CD4-positive, CD25-positive, alpha-beta regulatory T cell (primary cell): ENCODE results near the gene PPP1R14B. TPM values are rescaled to one million over a fixed set of nuclear protein-coding genes. Genes with fewer than 3 reads are reported as not detected.

ENCODE experiments used
- ATAC-seq, 2 donors: fragments of 150-1000 bp; cut with Tn5 transposase; one replicate each; pipeline ENCODE4 v1.10.0; 2021; ENCODE audit warnings: low read depth in 2 of 2, moderate number of reproducible peaks in 2 of 2, moderate library complexity in 1 of 2
- DNase-seq, 3 donors: peaks; one replicate each; pipeline versions ENCODE4 v3.0.0 to v3.0.0-alpha.2; 2012 to 2022; ENCODE audit warnings: mixed read lengths in 1 of 3
- H3K27ac ChIP-seq: one replicate; pipeline ENCODE4 v1.7.0; 2013; ENCODE audit warnings: mild to moderate bottlenecking, low read length; ENCODE audit not compliant: insufficient read depth, poor library complexity, severe bottlenecking
- H3K27me3 ChIP-seq: one replicate; pipeline ENCODE4 v1.7.0; 2013; ENCODE audit warnings: low read length; ENCODE audit not compliant: control insufficient read depth, insufficient read depth
- H3K36me3 ChIP-seq: one replicate; pipeline ENCODE4 v1.7.0; 2013; ENCODE audit warnings: mild to moderate bottlenecking, low read length, moderate library complexity; ENCODE audit not compliant: control insufficient read depth, insufficient read depth
- H3K4me1 ChIP-seq: 2 replicates; pipeline ENCODE4 v1.7.0; 2013; ENCODE audit warnings: mild to moderate bottlenecking, low read length; ENCODE audit not compliant: insufficient read depth, control insufficient read depth, poor library complexity, severe bottlenecking
- H3K4me3 ChIP-seq: one replicate; pipeline ENCODE4 v1.7.0; 2013; ENCODE audit warnings: low read depth, mild to moderate bottlenecking, low read length, moderate library complexity
- H3K9me3 ChIP-seq, 2 experiments: 1 replicate in 1 of 2; 2 replicates in 1 of 2; pipeline ENCODE4 v1.7.0; 2013; ENCODE audit warnings: low read length in 2 of 2, mild to moderate bottlenecking in 1 of 2, moderate library complexity in 1 of 2; ENCODE audit not compliant: control insufficient read depth in 2 of 2
- H3K27ac Mint-ChIP-seq, 3 donors: one replicate each; pipeline ENCODE4 v1.8.0; 2020 to 2022; ENCODE audit warnings: mild to moderate bottlenecking in 3 of 3, mixed read lengths in 3 of 3, moderate library complexity in 2 of 3
- H3K27me3 Mint-ChIP-seq: one replicate; pipeline ENCODE4 v1.8.0; 2022; ENCODE audit warnings: mild to moderate bottlenecking, mixed read lengths
- H3K36me3 Mint-ChIP-seq: one replicate; pipeline ENCODE4 v1.8.0; 2020; ENCODE audit warnings: mixed read lengths
- H3K4me1 Mint-ChIP-seq, 4 donors: one replicate each; pipeline ENCODE4 v1.8.0; 2020 to 2022; ENCODE audit warnings: mixed read lengths in 4 of 4, mild to moderate bottlenecking in 1 of 4
- H3K4me3 Mint-ChIP-seq, 4 donors: one replicate each; pipeline ENCODE4 v1.8.0; 2020 to 2022; ENCODE audit warnings: mild to moderate bottlenecking in 4 of 4, mixed read lengths in 4 of 4, moderate library complexity in 3 of 4
- H3K9me3 Mint-ChIP-seq, 7 donors: one replicate each; pipeline ENCODE4 v1.8.0; 2020 to 2022; ENCODE audit warnings: mixed read lengths in 7 of 7, mild to moderate bottlenecking in 3 of 7, moderate library complexity in 2 of 7
- polyA plus RNA-seq, 4 donors: library from polyadenylated mRNA; unstranded; fragments of 300-500 nt; fragmentation: Illumina TruSeq; gene quantifications; one replicate each; pipeline ENCODE4 v1.2.3, GENCODE V29; 2021
- total RNA-seq: library from RNA; stranded (reverse); gene quantifications from one replicate; pipeline ENCODE4 v1.2.3, GENCODE V29; 2022

Gene PPP1R14B
- total and polyA plus RNA-seq, 5 donors from 2014 or later, result 22.4 to 37.6 (median 26.2) TPM

DNA sequence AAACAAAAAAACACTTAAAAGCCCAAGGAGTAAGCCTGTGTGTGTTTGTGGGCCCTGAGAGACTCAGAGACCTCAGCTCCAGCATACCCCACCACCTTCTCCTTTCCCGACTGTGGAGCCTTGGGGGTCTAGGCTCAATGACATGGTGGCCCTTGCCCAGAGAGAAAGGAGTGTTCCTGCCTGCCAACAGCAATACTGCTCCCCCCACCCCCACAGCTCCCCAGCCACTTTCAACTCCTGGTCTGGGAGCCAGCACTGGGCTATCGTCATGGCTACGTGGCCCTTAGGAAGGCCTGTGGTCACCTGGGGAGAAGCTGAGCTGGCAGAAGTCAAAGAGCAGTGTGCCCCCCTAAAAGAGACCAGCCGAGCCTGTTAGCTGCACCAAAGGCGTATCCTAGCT, 2.6 kb downstream of the PPP1R14B start:
- DNase-seq (no peak), ATAC-seq (no peak)
- H3K27me3 Mint-ChIP-seq, result no peaks in the 10 kb centered on the region
- Histone ChIP-seq H3K9me3 (no peaks in the 10 kb centered on the region), H3K36me3 (peaks cover 4% of the 10 kb centered on the region), H3K27me3 (no peaks in the 10 kb centered on the region), H3K4me1 (peaks cover 57% of the 10 kb centered on the region), H3K4me3 (no peak overlapping the region), H3K27ac (no peak overlapping the region)
- peaks cover 0 to 2% (median 0%) of the 10 kb centered on the region in 7 donors for H3K9me3 Mint-ChIP-seq
- H3K4me1 Mint-ChIP-seq, result peaks cover 0 to 57% (median 25%) of the 10 kb centered on the region in 4 donors
- peak overlapping the region in 1 of 3 donors; percentile 5 for H3K27ac Mint-ChIP-seq
- H3K4me3 Mint-ChIP-seq, result peak overlapping the region; percentile 19 to 91 (median 62)
- no peaks in the 10 kb centered on the region for H3K36me3 Mint-ChIP-seq

DNA sequence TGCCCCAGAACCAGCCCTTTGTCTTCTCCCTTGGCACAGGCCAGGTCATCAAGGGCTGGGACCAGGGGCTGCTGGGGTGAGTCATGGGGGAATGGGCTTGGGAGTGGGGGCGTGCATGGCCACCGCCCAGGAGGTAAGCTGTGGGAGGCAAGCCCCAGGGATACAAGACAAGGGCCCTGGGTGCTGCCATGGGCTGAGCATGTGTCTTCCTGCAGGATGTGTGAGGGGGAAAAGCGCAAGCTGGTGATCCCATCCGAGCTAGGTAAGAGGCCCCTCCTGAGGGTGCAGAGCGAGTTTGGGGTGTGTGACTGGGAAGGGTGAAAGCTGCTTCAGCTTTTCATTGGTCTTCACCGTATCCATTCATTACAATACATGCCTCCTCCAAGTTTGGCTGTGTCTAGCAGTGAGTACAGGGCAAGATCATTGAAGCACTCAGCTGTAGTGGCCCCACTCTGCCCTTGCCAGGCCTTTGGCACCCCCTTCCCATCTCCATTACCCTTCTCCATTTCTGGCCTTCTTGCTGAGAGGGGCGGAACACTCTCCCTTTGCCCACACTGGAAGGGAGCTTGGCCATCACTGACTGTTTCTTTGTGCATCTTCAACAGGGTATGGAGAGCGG, 3.4 kb downstream of the PPP1R14B start:
- no peak for ATAC-seq
- Mint-ChIP-seq H3K36me3 (no peaks in the 10 kb centered on the region), H3K27me3 (no peaks in the 10 kb centered on the region), H3K9me3 (peaks cover 0 to 2% (median 0%) of the 10 kb centered on the region in 7 donors), H3K27ac (peak overlapping the region in 2 of 3 donors; percentile 15 to 44), H3K4me3 (peak overlapping the region; percentile 68 to 79 (median 74)), H3K4me1 (peaks cover 0 to 57% (median 25%) of the 10 kb centered on the region in 4 donors)
- Histone ChIP-seq H3K9me3 (no peaks in the 10 kb centered on the region), H3K4me1 (peaks cover 57% of the 10 kb centered on the region), H3K27me3 (no peaks in the 10 kb centered on the region), H3K36me3 (peaks cover 4% of the 10 kb centered on the region), H3K27ac (no peak overlapping the region), H3K4me3 (no peak overlapping the region)
- DNase-seq, result no peak

DNA sequence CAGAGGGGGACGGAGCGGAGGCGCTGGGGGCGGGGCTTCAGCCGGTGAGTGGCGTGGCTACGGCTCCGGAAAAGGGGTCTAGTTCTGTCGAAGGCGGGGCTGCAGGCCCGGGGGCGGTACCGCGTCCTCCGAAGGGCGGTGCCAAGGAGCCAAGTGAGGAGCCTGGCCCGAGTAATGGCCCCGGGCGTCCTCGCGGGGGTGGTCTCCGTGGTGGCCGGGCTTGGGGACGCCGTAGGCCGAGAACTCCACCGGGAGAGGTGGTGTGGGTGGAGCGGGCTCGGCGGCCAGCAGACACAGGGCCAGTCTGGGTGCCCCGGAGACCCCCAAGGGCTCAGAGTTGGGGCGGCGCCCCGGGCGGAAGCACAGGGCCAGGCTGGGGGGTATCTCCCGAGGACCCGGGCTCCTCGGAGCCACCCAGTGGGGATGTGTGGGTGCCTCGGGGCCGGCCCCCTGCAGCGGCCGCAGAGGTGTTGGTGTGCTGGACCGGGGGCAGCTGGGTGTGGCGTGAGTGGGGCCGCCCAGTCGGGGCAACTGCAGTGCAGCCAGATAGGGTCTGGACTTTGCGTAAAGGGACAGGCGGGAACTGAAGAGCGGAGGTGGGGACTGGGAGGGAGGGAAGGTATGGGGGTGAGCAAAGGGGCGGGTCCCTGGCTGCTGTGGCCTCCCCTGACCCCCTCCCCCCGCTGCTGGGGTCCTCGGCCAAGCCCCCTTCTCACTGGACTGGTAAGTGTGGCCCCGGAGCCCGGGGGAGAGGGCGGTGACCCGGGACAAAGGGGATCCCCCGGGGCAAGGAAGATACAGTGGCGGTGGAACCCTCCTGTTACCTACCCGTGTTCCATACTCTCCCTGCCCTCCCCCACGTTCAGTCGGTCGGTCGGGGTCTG, 5.0 kb downstream of the PPP1R14B start:
- H3K4me3 Mint-ChIP-seq, result peak overlapping the region; percentile 87 to 98 (median 94)
- DNase-seq (peak in 1 of 3 donors; percentile 99), ATAC-seq (peak in 1 of 2 donors; percentile 0)
- peaks cover 45% of the 10 kb centered on the region for H3K4me1 ChIP-seq
- no peaks in the 10 kb centered on the region for H3K9me3 Mint-ChIP-seq
- H3K27me3 ChIP-seq, result no peaks in the 10 kb centered on the region
- H3K9me3 ChIP-seq, result no peaks in the 10 kb centered on the region
- H3K4me1 Mint-ChIP-seq, result peaks cover 0 to 53% (median 20%) of the 10 kb centered on the region in 4 donors
- peak overlapping the region; percentile 93 to 99 (median 98) for H3K27ac Mint-ChIP-seq
- H3K36me3 ChIP-seq, result peaks cover 4% of the 10 kb centered on the region
- H3K27ac ChIP-seq, result peak overlapping the region; percentile 100
- H3K36me3 Mint-ChIP-seq, result no peaks in the 10 kb centered on the region
- H3K27me3 Mint-ChIP-seq, result no peaks in the 10 kb centered on the region
- peak overlapping the region; percentile 7 for H3K4me3 ChIP-seq

DNA sequence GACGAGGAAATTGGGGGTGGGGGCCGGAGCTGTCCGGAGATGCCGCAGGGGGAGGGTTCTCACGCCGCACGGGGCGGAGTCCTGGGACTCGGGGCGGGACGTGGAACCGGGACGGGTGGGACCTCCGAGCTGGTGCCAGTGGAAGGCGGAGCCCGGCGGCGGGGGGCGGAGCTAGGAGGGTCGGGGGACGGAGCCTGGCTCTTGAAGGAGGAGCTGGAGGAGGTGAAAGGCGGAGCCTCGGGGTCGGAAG, 5.6 kb downstream of the PPP1R14B start:
- no peak overlapping the region for H3K4me3 ChIP-seq
- peaks cover 4% of the 10 kb centered on the region for H3K36me3 ChIP-seq
- Mint-ChIP-seq H3K27me3 (no peaks in the 10 kb centered on the region), H3K36me3 (no peaks in the 10 kb centered on the region), H3K9me3 (no peaks in the 10 kb centered on the region), H3K4me1 (peaks cover 0 to 53% (median 20%) of the 10 kb centered on the region in 4 donors), H3K4me3 (peak overlapping the region; percentile 87 to 98 (median 94)), H3K27ac (peak overlapping the region; percentile 93 to 99 (median 98))
- no peaks in the 10 kb centered on the region for H3K9me3 ChIP-seq
- peak in 2 of 3 donors; percentile 99 to 100 for DNase-seq
- H3K27me3 ChIP-seq, result no peaks in the 10 kb centered on the region
- peaks cover 45% of the 10 kb centered on the region for H3K4me1 ChIP-seq
- ATAC-seq, result peak; percentile 78 to 84
- H3K27ac ChIP-seq, result peak overlapping the region; percentile 100

DNA sequence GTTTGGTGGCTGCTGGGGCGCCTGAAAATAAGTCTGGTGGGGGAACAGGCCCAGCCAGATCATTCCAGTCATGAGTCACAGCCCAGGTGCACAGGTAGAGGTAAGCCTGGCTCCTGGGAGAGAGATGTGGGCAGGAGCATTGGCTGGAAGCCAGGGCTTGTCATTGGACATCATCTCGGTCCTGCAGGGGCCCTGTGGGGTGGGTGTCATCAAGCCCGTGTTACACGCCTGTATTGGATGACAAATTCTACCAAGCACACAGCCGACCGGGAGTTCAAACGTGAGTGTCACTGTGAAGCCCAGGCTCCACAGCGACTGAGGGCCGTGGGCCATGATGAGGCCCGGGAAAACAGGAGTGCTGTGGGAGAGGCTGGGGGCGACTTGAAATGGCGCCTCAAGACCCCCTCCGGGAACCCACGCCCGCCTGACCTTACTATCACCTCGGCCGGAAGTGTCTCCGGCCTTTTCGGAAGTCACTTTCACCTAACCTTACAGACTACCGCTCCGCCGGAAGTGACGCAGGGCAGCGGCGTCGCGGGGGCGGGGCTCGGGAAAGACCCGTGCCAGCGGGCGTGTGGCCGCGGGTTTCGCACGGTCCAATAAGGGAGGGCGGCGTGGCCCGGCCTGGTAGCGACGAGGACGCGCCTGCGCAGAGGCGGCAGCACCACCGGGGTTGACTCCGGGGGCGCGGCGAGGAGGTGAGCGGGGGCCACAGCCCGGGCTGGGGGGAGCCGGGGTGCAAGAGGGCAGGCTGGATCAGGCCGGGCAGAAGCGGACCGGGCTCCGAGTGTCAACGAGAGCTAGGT, 6.1 kb downstream of the PPP1R14B start, which contains the start of gene FKBP2:
FKBP2 (plus strand) TSS at position 661 of the 806 bp plus-strand sequence. CDS start 1,293 bp downstream, outside the sequence.
- Mint-ChIP-seq H3K4me3 (peak within 1 kb of the TSS; percentile 87 to 98 (median 94)), H3K27me3 (no peaks in the 10 kb centered on the region), H3K36me3 (no peaks in the 10 kb centered on the region), H3K4me1 (peaks cover 0 to 49% (median 19%) of the 10 kb centered on the region in 4 donors), H3K9me3 (no peaks in the 10 kb centered on the region), H3K27ac (peak within 1 kb of the TSS; percentile 93 to 99 (median 98))
- Histone ChIP-seq H3K4me1 (peaks cover 42% of the 10 kb centered on the region), H3K9me3 (no peaks in the 10 kb centered on the region), H3K36me3 (peaks cover 4% of the 10 kb centered on the region), H3K27me3 (no peaks in the 10 kb centered on the region), H3K4me3 (peak within 1 kb of the TSS; percentile 59), H3K27ac (peak within 1 kb of the TSS; percentile 100)
- DNase-seq, result peak; percentile 97 to 99 (median 98)
- ATAC-seq, result peak; percentile 64 to 66

DNA sequence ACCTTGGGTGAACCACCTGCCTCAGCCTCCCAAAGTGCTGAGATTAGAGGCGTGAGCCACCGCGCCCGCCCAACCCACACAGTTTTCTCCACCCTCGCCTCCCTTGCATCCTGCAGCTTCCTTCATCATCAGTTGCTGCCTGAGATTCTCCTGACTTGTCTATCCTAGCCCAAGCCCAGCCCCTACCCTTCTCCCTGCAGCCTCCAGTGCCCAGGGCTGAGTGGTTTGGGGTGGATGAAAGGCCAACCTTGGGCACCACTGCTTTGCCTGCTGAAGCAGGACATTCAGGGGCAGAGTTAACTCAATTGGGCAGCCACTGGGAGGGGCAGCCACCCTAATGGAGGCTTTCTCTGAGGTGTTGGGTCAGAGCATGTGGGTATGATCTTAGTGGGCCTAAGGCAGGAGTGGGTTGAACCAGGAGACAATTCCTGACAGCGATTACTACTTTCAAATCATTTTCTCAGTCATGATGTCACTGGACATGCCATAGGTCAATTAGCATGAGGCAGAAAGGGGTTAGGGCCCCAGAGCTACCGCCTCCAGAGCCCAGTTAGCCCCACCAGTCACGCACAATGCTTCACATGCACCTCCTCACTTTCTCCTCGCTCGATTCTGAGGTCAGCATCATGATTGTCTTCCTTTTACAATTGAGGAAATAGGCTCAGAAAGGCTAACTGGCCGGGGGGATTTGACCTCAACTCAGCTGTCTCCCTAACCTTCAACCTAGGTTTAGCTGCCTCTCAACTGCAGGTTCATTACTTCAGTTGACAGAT, 6.9 kb downstream of the PPP1R14B start:
- Mint-ChIP-seq H3K36me3 (no peaks in the 10 kb centered on the region), H3K9me3 (no peaks in the 10 kb centered on the region), H3K27me3 (no peaks in the 10 kb centered on the region), H3K4me3 (peak overlapping the region; percentile 87 to 98 (median 94)), H3K27ac (peak overlapping the region; percentile 93 to 99 (median 98)), H3K4me1 (peaks cover 0 to 48% (median 23%) of the 10 kb centered on the region in 4 donors)
- Histone ChIP-seq H3K9me3 (no peaks in the 10 kb centered on the region), H3K4me1 (peaks cover 41% of the 10 kb centered on the region), H3K36me3 (peaks cover 4% of the 10 kb centered on the region), H3K27me3 (no peaks in the 10 kb centered on the region), H3K27ac (peak overlapping the region; percentile 100), H3K4me3 (peak overlapping the region; percentile 59)
- DNase-seq (no peak), ATAC-seq (no peak)

DNA sequence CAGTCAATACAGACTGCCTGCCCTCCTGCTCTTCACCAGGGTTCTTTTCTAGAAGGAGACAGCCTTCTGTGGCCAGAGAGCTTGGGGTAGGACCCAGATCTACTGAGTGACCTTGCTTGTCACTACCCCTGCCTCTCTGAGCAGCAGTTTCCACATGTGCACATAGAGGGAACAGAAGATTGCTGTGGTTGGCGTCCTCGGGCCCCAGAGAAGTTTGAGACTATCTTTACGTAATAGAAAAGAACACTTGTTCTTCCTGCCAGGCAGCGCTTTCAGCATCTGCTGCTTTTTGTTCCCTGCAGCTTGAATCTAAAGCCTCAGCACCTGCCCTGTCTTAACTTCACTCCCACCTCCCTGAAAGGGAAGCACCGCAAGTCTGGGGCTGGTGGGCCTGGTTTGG, 7.7 kb downstream of the PPP1R14B start:
- no peaks in the 10 kb centered on the region for H3K9me3 Mint-ChIP-seq
- DNase-seq, result no peak
- H3K4me3 ChIP-seq, result no peak overlapping the region
- peak overlapping the region; percentile 48 to 86 (median 71) for H3K27ac Mint-ChIP-seq
- H3K27me3 Mint-ChIP-seq, result no peaks in the 10 kb centered on the region
- peaks cover 4% of the 10 kb centered on the region for H3K36me3 ChIP-seq
- no peaks in the 10 kb centered on the region for H3K27me3 ChIP-seq
- peak overlapping the region in 3 of 4 donors; percentile 36 to 87 (median 83) for H3K4me3 Mint-ChIP-seq
- peaks cover 0 to 45% (median 23%) of the 10 kb centered on the region in 4 donors for H3K4me1 Mint-ChIP-seq
- ATAC-seq, result no peak
- no peaks in the 10 kb centered on the region for H3K36me3 Mint-ChIP-seq
- H3K4me1 ChIP-seq, result peaks cover 35% of the 10 kb centered on the region
- no peaks in the 10 kb centered on the region for H3K9me3 ChIP-seq
- no peak overlapping the region for H3K27ac ChIP-seq
